Stimulated activated CD8-positive, alpha-beta memory T cell treated with anti-CD3 and anti-CD28 coated beads, Interleukin-12 subunit alpha, Interleukin-12 subunit beta, amount 100 ng/mL, for 4 hours (primary cell): ENCODE results near the gene GDF15.

Experiments used
- DNase-seq: peaks from one replicate; pipeline ENCODE4 v3.0.0-alpha.2; 2020; ENCODE audit warnings: low read depth

Gene GDF15

GRCh38 chr19:18419195-18419698 is 33.3 kb downstream of the GDF15 start, which contains the start of gene SSBP4:
Gene SSBP4, plus strand, starts transcription at chr19:18419398. Its CDS starts 251 bp downstream, at chr19:18419649.
- peak; percentile 62 for DNase-seq

GRCh38 chr19:18419699-18420460 is 33.9 kb downstream of the GDF15 start:
- DNase-seq = peak; percentile 39

GRCh38 chr19:18420930-18421329 is 35.0 kb downstream of the GDF15 start:
- no peak for DNase-seq

- no peak for DNase-seq
Measured at GRCh38 chr19:18421371-18421959, 35.5 kb downstream of the GDF15 start.

- DNase-seq = no peak
Measured at GRCh38 chr19:18422530-18423191, 36.7 kb downstream of the GDF15 start.

- no peak for DNase-seq
Measured at GRCh38 chr19:18423258-18424020, 37.5 kb downstream of the GDF15 start.

- no peak for DNase-seq
Measured at GRCh38 chr19:18424122-18424889, 38.3 kb downstream of the GDF15 start.

- no peak for DNase-seq
Measured at GRCh38 chr19:18424890-18425514, 39.0 kb downstream of the GDF15 start.

GRCh38 chr19:18425515-18426415 is 39.8 kb downstream of the GDF15 start:
- DNase-seq = no peak

- no peak for DNase-seq
Measured at GRCh38 chr19:18426416-18426767, 40.4 kb downstream of the GDF15 start.

- DNase-seq = no peak
Measured at GRCh38 chr19:18427080-18427742, 41.3 kb downstream of the GDF15 start.

- no peak for DNase-seq
Measured at GRCh38 chr19:18427743-18428113, 41.8 kb downstream of the GDF15 start.

- no peak for DNase-seq
Measured at GRCh38 chr19:18428173-18428786, 42.3 kb downstream of the GDF15 start.

GRCh38 chr19:18428787-18429674 is 43.1 kb downstream of the GDF15 start:
- peak; percentile 77 for DNase-seq

GRCh38 chr19:18429717-18430416 is 43.9 kb downstream of the GDF15 start:
- DNase-seq = no peak

- DNase-seq = no peak
Measured at GRCh38 chr19:18430417-18431144, 44.6 kb downstream of the GDF15 start.
